Left ventricle myocardium inferior (tissue), 1 donor: ENCODE measurements around the gene MIB2. TPM values are rescaled to one million over a fixed set of nuclear protein-coding genes. Genes with fewer than 3 reads are reported as not detected.

ENCODE experiments used
- DNase-seq: peaks from one replicate; pipeline ENCODE4 v3.0.0-alpha.2; 2020
- H3K27ac ChIP-seq: fragments of 200-600 bp; replicated peaks from 2 replicates; pipeline ENCODE4 v1.8.0; 2021
- H3K27me3 ChIP-seq: fragments of 200-600 bp; 2 replicates; pipeline ENCODE4 v1.8.0; 2021; ENCODE audit warnings: low read depth
- H3K36me3 ChIP-seq: fragments of 200-600 bp; 2 replicates; pipeline ENCODE4 v1.8.0; 2021
- H3K4me1 ChIP-seq: fragments of 200-600 bp; 2 replicates; pipeline ENCODE4 v1.8.0; 2021
- H3K4me3 ChIP-seq: fragments of 200-600 bp; 2 replicates; pipeline ENCODE4 v1.8.0; 2021; ENCODE audit warnings: mild to moderate bottlenecking, moderate library complexity
- H3K9me3 ChIP-seq: fragments of 200-600 bp; replicated peaks from 2 replicates; pipeline ENCODE4 v1.8.0; 2021
- intact Hi-C: fragments of 100-400 bp; cut with micrococcal nuclease; formaldehyde crosslinking; loops from one replicate; pipeline ENCODE4 v1.11.0; 2022
- total RNA-seq: library from RNA; stranded (reverse); fragmentation: NEBNext Ultra II Directional; extraction: Animal tissue kit (Norgen Biotek cat#: 25700); gene quantifications from one replicate; pipeline ENCODE4 v1.2.1, GENCODE V29; 2021
- TF ChIP-seq, protein P1 (sequence below): fragments of 200-600 bp; IDR thresholded peaks from 2 replicates; pipeline ENCODE4 v1.8.0; 2021; ENCODE audit warnings: antibody characterized with exemption, mild to moderate bottlenecking, borderline replicate concordance
- donor health status: DM: no; HTN: yes; CAD: no; lungs with severe emphysema.

Gene MIB2
- total RNA-seq, 1 donor from 2014 or later: 129 TPM

DNA sequence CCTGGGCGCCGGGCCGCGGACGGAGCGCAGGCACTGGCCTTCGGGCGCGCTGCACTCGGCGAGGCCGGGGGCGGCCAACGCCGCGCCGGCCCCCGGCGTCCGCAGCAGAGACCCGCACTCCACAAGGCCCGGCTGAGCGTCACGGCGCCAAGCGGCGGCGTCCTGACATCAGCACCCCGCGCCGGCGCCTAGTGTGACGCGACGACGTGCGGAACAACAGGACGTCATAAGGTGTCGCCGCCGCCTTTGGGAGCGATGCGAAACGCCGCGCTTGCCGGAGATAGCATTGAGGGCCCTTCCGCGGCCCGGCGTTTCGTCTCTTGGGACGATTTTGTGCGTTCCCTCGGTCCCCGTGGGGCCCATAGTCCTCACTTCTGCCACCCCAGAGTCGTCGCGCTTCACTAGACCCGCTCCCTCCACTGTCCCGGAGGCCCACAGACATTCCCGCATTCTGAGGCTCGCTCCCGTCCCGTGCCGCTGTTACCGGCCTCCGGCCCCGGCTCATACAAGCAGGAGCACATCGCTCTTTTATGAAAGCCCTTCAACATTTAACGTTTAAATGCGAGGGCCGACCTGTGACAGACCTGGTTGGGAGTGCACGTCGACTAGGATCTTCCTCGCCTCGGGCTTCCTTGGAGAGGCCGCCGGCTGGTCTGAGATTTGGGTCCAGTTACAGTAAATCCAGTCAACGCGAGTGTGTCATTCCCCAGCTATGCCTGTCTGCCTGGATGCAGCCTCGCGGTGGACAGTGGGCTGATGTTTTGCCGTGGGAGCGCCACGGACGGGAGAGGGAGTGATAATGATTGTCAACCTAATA, 40.4 kb upstream of the MIB2 start, which contains the start of gene SSU72:
Gene SSU72 (minus strand): TSS at position 143 of the 817 bp plus-strand sequence. CDS start 306 bp downstream, outside the sequence.
- intact Hi-C loops: no loop called here
- no peaks in the 10 kb centered on the region for H3K9me3 ChIP-seq

DNA sequence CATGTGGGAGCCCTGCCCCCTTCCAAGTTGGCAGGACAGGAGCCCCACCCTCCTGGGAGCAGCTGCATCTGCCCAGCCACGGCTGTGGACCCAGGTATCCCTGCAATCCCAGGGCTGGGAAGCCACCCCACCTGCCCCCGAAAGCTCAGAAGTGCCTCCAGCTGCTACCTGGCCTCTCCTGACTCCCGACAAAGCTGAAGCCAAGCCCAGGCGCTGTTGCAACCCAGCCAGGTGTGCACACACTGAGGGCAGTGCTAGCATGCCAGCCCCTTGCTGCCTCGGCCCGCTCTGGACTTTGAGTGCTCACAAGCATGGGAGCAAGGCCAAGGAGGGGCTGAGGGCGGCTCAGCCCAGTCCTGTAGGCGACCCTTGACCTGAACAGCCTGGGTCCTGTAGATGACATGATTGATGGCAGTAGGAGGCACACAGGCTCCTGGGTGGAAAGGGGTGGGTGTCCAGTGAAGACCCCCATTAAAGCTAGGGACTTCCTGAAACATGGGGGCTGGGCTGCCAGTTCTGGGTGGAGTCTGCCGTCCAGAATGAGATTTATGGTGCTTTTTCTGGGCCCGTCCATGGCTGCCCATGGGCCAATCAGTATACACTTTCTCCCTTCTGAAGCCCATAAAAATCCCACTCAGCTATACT, 37.8 kb upstream of the MIB2 start:
- TF ChIP-seq, protein P1, sequence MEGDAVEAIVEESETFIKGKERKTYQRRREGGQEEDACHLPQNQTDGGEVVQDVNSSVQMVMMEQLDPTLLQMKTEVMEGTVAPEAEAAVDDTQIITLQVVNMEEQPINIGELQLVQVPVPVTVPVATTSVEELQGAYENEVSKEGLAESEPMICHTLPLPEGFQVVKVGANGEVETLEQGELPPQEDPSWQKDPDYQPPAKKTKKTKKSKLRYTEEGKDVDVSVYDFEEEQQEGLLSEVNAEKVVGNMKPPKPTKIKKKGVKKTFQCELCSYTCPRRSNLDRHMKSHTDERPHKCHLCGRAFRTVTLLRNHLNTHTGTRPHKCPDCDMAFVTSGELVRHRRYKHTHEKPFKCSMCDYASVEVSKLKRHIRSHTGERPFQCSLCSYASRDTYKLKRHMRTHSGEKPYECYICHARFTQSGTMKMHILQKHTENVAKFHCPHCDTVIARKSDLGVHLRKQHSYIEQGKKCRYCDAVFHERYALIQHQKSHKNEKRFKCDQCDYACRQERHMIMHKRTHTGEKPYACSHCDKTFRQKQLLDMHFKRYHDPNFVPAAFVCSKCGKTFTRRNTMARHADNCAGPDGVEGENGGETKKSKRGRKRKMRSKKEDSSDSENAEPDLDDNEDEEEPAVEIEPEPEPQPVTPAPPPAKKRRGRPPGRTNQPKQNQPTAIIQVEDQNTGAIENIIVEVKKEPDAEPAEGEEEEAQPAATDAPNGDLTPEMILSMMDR: no peak
- Histone ChIP-seq H3K4me3 (no peak overlapping the region), H3K4me1 (peaks cover 34% of the 10 kb centered on the region), H3K27ac (no peak overlapping the region), H3K27me3 (peaks cover 24% of the 10 kb centered on the region), H3K9me3 (no peaks in the 10 kb centered on the region), H3K36me3 (no peaks in the 10 kb centered on the region)
- DNase-seq: no peak
- intact Hi-C loops: no loop called here

More for the DNA sequence above, 40.4 kb upstream of the MIB2 start, which contains the start of gene SSU72:
- peaks cover 11% of the 10 kb centered on the region for H3K36me3 ChIP-seq
- H3K4me3 ChIP-seq: peak within 1 kb of the TSS; percentile 99
- peaks cover 4% of the 10 kb centered on the region for H3K27me3 ChIP-seq
- H3K4me1 ChIP-seq: peaks cover 58% of the 10 kb centered on the region
- TF ChIP-seq, protein P1: no peak
- peak within 1 kb of the TSS; percentile 99 for H3K27ac ChIP-seq
- DNase-seq: peak; percentile 94

DNA sequence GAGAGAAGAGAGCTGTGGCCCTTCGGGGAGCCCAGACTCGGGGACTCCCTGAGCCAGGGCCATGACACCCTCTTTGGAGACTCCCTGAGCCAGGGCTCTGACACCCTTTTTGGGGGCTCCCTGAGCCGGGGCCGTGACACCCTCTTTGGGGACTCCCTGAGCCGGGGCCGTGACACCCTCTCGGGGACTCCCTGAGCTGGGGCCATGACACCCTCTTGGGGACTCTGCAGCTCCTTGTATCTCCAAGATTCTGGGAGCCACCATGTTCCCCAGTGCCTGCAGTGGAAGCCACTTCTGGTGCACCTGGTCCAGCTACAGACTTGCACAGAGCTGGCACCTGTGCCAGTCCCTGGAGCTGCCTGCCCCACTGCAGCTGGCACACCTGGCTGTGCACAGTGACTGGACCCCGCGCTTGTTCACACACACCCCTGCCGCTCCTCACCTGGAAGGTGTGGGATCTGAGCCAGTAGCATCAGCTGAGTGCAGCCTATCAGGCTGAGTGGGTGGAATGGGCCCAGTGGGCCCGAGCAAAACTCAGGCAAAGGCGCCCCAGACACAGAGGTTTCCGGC, 36.8 kb upstream of the MIB2 start:
- intact Hi-C loops: no loop called here
- no peak for DNase-seq
- TF ChIP-seq, protein P1: no peak
- Histone ChIP-seq H3K4me1 (peaks cover 24% of the 10 kb centered on the region), H3K36me3 (no peaks in the 10 kb centered on the region), H3K27me3 (peaks cover 34% of the 10 kb centered on the region), H3K4me3 (no peak overlapping the region), H3K9me3 (no peaks in the 10 kb centered on the region), H3K27ac (no peak overlapping the region)

DNA sequence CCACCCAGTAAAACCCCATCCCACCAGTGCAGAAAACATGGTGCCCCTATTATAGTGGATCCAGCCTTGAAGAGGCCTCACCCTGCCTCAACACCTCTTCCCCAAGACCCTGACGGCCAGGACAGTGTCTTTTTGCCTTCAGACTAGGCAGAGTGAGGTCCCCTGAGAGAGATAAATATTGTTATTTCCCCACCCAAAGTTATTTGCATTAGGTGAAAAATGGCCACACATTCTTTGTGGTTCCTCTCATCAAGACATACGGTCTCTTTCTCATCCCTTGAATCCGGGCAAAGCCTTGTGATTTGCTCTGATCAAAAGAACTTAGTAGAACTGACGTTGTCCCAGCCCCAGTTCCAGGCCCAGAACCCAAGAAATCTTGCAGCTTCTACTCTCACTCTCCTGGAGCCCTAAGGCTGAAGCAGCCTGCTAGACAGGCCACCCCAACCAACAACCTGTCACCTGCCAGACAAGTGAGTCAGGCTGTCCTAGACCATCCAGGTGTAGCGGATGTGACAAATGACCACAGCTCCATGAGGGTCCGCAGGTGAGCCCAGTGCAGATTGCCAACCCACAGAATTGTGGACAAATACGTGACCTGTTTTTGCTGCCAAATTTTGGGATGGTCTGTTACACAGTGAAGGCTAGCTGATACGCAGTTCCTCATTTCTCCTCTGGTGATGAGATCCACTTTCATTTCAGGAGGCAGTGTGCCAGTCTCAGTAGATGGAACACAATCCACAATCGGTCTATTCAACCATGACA, 32.5 kb upstream of the MIB2 start:
- no peak for DNase-seq
- Histone ChIP-seq H3K9me3 (no peaks in the 10 kb centered on the region), H3K4me1 (no peaks in the 10 kb centered on the region), H3K4me3 (no peak overlapping the region), H3K27me3 (peaks cover 55% of the 10 kb centered on the region), H3K36me3 (no peaks in the 10 kb centered on the region), H3K27ac (no peak overlapping the region)
- TF ChIP-seq, protein P1: no peak
- intact Hi-C loops: no loop called here
